ENCODE data around the gene NDC80.

NDC80 gene

GRCh38 chr18:2662990-2663389, 91.6 kb downstream of the NDC80 start:
- no peak for TF ChIP-seq GATA3 (IDR thresholded peaks at IDR 0.05; ENCODE audit: low read depth, low read length)
